A549 (cell line): Measurements from ENCODE around the gene KRTAP5-4. TPM values are rescaled to one million over a fixed set of nuclear protein-coding genes. Genes with fewer than 3 reads are reported as not detected.

Experiments used
- ATAC-seq, 2 experiments: fragments of 200-7000 bp in 1 of 2; fragments of >200 bp in 1 of 2; cut with Nextera tagmentation in 1 of 2; cut with Tn5 transposase in 1 of 2; 3 replicates each; pipeline versions ENCODE4 v1.8.0 to v1.9.1; 2018 to 2020; ENCODE audit warnings: mild to moderate bottlenecking in 1 of 2, moderate library complexity in 1 of 2
- CTCF ChIA-PET: fragments of 300-600 bp; sonication (Branson Sonifier 250); formaldehyde crosslinking; extraction: SDS; loops from one replicate; lab custom pipeline; 2021; ENCODE audit warnings: antibody characterized with exemption, inconsistent platforms; lab: Yijun Ruan, JAX
- POLR2A ChIA-PET: fragments of 350-600 bp; formaldehyde crosslinking; extraction: SDS; loops from one replicate; lab custom pipeline; 2021; ENCODE audit warnings: antibody characterized with exemption, inconsistent platforms; lab: Yijun Ruan, JAX
- DNase-seq, 2 experiments: peaks; one replicate each; pipeline versions ENCODE4 v3.0.0 to v3.0.0-alpha.2; 2011 to 2016; ENCODE audit warnings: low read depth in 1 of 2, low spot score in 1 of 2
- FAIRE-seq: peaks from 2 replicates; lab custom pipeline; 2011; peaks lifted over from hg19 to GRCh38; lab: Jason Lieb, UNC
- H3K27ac ChIP-seq, 2 experiments: fragments of >200 bp; sonication (Bioruptor Twin); formaldehyde crosslinking; 3 replicates each; pipeline ENCODE4 v1.5.1; 2016 to 2017
- H3K4me1 ChIP-seq: fragments of >200 bp; sonication (Bioruptor Twin); formaldehyde crosslinking; 3 replicates; pipeline ENCODE4 v1.6.1; 2016
- H3K4me2 ChIP-seq: fragments of >200 bp; sonication (Bioruptor Twin); formaldehyde crosslinking; 3 replicates; pipeline ENCODE4 v1.6.1; 2016
- H3K4me3 ChIP-seq: fragments of >200 bp; sonication (Bioruptor Twin); formaldehyde crosslinking; 3 replicates; pipeline ENCODE4 v1.5.1; 2016
- H3K9me3 ChIP-seq: fragments of >200 bp; sonication (Bioruptor Twin); formaldehyde crosslinking; 3 replicates; pipeline ENCODE4 v1.6.1; 2016
- ATOH8 ChIP-seq: fragments of 250-450 bp; sonication (Bioruptor Pico); IDR thresholded peaks from 2 replicates; pipeline ENCODE4 v1.5.0; 2020; ENCODE audit warnings: low read depth, mild to moderate bottlenecking, moderate library complexity
- BHLHE40 ChIP-seq: IDR thresholded peaks from 2 replicates; pipeline ENCODE4 v1.6.1; 2012; ENCODE audit warnings: low read depth, low read length, inconsistent platforms
- CEBPB ChIP-seq, 2 experiments: fragments of >200 bp in 1 of 2; sonication (Bioruptor Twin) in 1 of 2; formaldehyde crosslinking in 1 of 2; IDR thresholded peaks; 2 replicates each; pipeline ENCODE4 v1.6.1; 2012 to 2016
- CHD4 ChIP-seq: fragments of 200-600 bp; sonication (generic); IDR thresholded peaks from 2 replicates; pipeline ENCODE4 v1.6.1; 2016; ENCODE audit warnings: antibody characterized with exemption, mild to moderate bottlenecking, borderline replicate concordance
- ELK1 ChIP-seq: fragments of 150-350 bp; IDR thresholded peaks from 2 replicates; pipeline ENCODE4 v1.6.1; 2014; ENCODE audit warnings: low read depth, mild to moderate bottlenecking, low read length
- FOSB ChIP-seq: fragments of 250-450 bp; sonication (Bioruptor Pico); IDR thresholded peaks from 2 replicates; pipeline ENCODE4 v1.5.0; 2020; ENCODE audit warnings: mild to moderate bottlenecking, moderate library complexity
- HEYL ChIP-seq: fragments of 250-450 bp; sonication (Bioruptor Pico); IDR thresholded peaks from 2 replicates; pipeline ENCODE4 v1.8.0; 2021; ENCODE audit warnings: mild to moderate bottlenecking, moderate library complexity
- HMGXB4 ChIP-seq: fragments of 250-450 bp; sonication (Bioruptor Pico); IDR thresholded peaks from 2 replicates; pipeline ENCODE4 v1.5.0; 2021; ENCODE audit warnings: mild to moderate bottlenecking, moderate library complexity, borderline replicate concordance
- HOXB5 ChIP-seq: fragments of 250-450 bp; sonication (Bioruptor Pico); IDR thresholded peaks from 2 replicates; pipeline ENCODE4 v1.5.0; 2020; ENCODE audit warnings: mild to moderate bottlenecking, moderate library complexity
- JUNB ChIP-seq: fragments of >200 bp; sonication (Bioruptor Twin); formaldehyde crosslinking; IDR thresholded peaks from 2 replicates; pipeline ENCODE4 v1.6.1; 2016
- KDM1A ChIP-seq: fragments of 200-600 bp; sonication (generic); IDR thresholded peaks from 2 replicates; pipeline ENCODE4 v1.6.1; 2016; ENCODE audit warnings: low read depth, mild to moderate bottlenecking
- KDM5A ChIP-seq: fragments of 200-600 bp; sonication (generic); IDR thresholded peaks from 2 replicates; pipeline ENCODE4 v1.6.1; 2016; ENCODE audit warnings: antibody characterized with exemption, mild to moderate bottlenecking
- MAZ ChIP-seq: fragments of 150-350 bp; IDR thresholded peaks from 2 replicates; pipeline ENCODE4 v1.6.1; 2014; ENCODE audit warnings: antibody characterized with exemption, low read depth, low read length, borderline replicate concordance
- NFE2L2 ChIP-seq: fragments of 150-350 bp; conservative IDR thresholded peaks from 2 replicates; pipeline ENCODE4 v1.6.1; 2014; ENCODE audit warnings: low read length
- PBX3 ChIP-seq: IDR thresholded peaks from 2 replicates; pipeline ENCODE4 v1.6.1; 2012
- POLR2A ChIP-seq: IDR thresholded peaks from 2 replicates; pipeline ENCODE4 v1.6.1; 2012; ENCODE audit warnings: mild to moderate bottlenecking, low read length
- POLR2AphosphoS2 ChIP-seq: conservative IDR thresholded peaks from 2 replicates; pipeline ENCODE4 v1.6.1; 2012; ENCODE audit warnings: low read length, improper control_type of control experiment, inconsistent platforms
- RCOR1 ChIP-seq: fragments of 150-350 bp; IDR thresholded peaks from 2 replicates; pipeline ENCODE4 v1.6.1; 2014; ENCODE audit warnings: antibody characterized with exemption, low read length, low read depth
- REST ChIP-seq: fragments of 200-600 bp; sonication (generic); IDR thresholded peaks from 2 replicates; pipeline ENCODE4 v1.6.1; 2016; ENCODE audit warnings: antibody characterized with exemption, mild to moderate bottlenecking, moderate library complexity
- RNF2 ChIP-seq: fragments of 200-600 bp; sonication (generic); IDR thresholded peaks from 2 replicates; pipeline ENCODE4 v1.6.1; 2016; ENCODE audit warnings: low read depth, mild to moderate bottlenecking, antibody characterized with exemption, moderate library complexity, borderline replicate concordance
- SMC3 ChIP-seq: fragments of >200 bp; sonication (Bioruptor Twin); formaldehyde crosslinking; IDR thresholded peaks from 3 replicates; pipeline ENCODE4 v1.6.1; 2018; ENCODE audit warnings: inconsistent platforms
- TFCP2L1 ChIP-seq: fragments of 250-450 bp; sonication (Bioruptor Pico); IDR thresholded peaks from 2 replicates; pipeline ENCODE4 v1.5.0; 2021; ENCODE audit warnings: mild to moderate bottlenecking
- TP53 ChIP-seq: fragments of 250-450 bp; sonication (Bioruptor Pico); IDR thresholded peaks from 2 replicates; pipeline ENCODE4 v1.5.0; 2021; ENCODE audit warnings: mild to moderate bottlenecking, moderate library complexity
- ZFP36 ChIP-seq: fragments of 450-650 bp; IDR thresholded peaks from 2 replicates; pipeline ENCODE4 v1.6.1; 2014; ENCODE audit warnings: borderline replicate concordance; ENCODE audit not compliant: partially characterized antibody
- ZSCAN20 ChIP-seq: fragments of 250-450 bp; sonication (Bioruptor Pico); IDR thresholded peaks from 2 replicates; pipeline ENCODE4 v1.8.0; 2022; ENCODE audit warnings: mild to moderate bottlenecking, moderate library complexity
- WGBS: methylation state at CpG from one replicate; pipeline ENCODE4 v1.1.6; 2017; ENCODE audit errors: missing lambda C conversion rate; 5-methylcytosine and 5-hydroxymethylcytosine counted together
- polyA plus RNA-seq, 4 experiments: library from polyadenylated mRNA; depleted of rRNA in 3 of 4; stranded (reverse); fragments of >200 nt; fragmentation: RNase III in 1 of 4; extraction: RNeasy Plus Mini Kit Qiagen cat#74134 plus additional on column Dnase treatment in 1 of 4; gene quantifications; 2 replicates in 3 of 4; 3 replicates in 1 of 4; pipeline ENCODE4 v1.2.3, GENCODE V29; 2011 to 2017

The KRTAP5-4 gene
- polyA plus RNA-seq, 2 of the 4 experiments (the other 2 are of a cell fraction): not detected

GRCh38 chr11:1643146-1643690 lies 21.3 kb upstream of the KRTAP5-4 start:
- TF ChIP-seq RNF2: no peak
- no peak for TF ChIP-seq TP53 (CRISPR knock-in tag)
- TF ChIP-seq FOSB (CRISPR knock-in tag): no peak
- TF ChIP-seq HOXB5: no peak
- no peak for TF ChIP-seq HMGXB4
- TF ChIP-seq POLR2AphosphoS2: no peak
- no peak for TF ChIP-seq ZFP36
- no peak for TF ChIP-seq SMC3
- TF ChIP-seq BHLHE40: no peak
- TF ChIP-seq NFE2L2: no peak
- no peak for TF ChIP-seq ATOH8 (CRISPR knock-in tag)
- no peak for TF ChIP-seq TFCP2L1 (CRISPR knock-in tag)
- TF ChIP-seq CEBPB (IDR thresholded peaks at IDR 0.05): no peak
- TF ChIP-seq PBX3: no peak
- TF ChIP-seq KDM1A: no peak
- TF ChIP-seq ELK1: no peak
- no peak for TF ChIP-seq HEYL
- TF ChIP-seq, all 56 proteins: peak for 0
- no peaks in the 10 kb centered on the region for H3K4me1 ChIP-seq
- ChIA-PET POLR2A (interaction anchor here (0.6 kb wide), 1 partner anchor 1350 kb away, joined by 13 read pairs; no protein-coding TSS in a partner anchor), CTCF (interaction anchor here (1.1 to 3.4 kb wide), 7 partner anchors 10 to 513 kb away, joined by 4 to 18 read pairs (median 6); no protein-coding TSS in a partner anchor)
- ATAC-seq (no peak), FAIRE-seq (no peak), DNase-seq (no peak)
- H3K4me2 ChIP-seq: no peak overlapping the region
- no peak overlapping the region for H3K4me3 ChIP-seq
- 73% methylated on average over 14 of the region's 20 CpGs for WGBS
- H3K9me3 ChIP-seq: no peaks in the 10 kb centered on the region
- H3K27ac ChIP-seq: no peak overlapping the region

- 31% methylated on average over 13 of the region's 29 CpGs for WGBS
- Histone ChIP-seq H3K4me1 (no peaks in the 10 kb centered on the region), H3K27ac (no peak overlapping the region), H3K4me2 (no peak overlapping the region), H3K4me3 (no peak overlapping the region), H3K9me3 (no peaks in the 10 kb centered on the region)
- FAIRE-seq (no peak), DNase-seq (no peak), ATAC-seq (no peak)
- ChIA-PET POLR2A (interaction anchor here (0.6 kb wide), 1 partner anchor 1351 kb away, joined by 13 read pairs; no protein-coding TSS in a partner anchor), CTCF (interaction anchor here (1.1 to 6.3 kb wide), 9 partner anchors 8 to 514 kb away, joined by 3 to 54 read pairs (median 6); partner anchors contain the start of genes KRTAP5-5 and SYT8)
- TF ChIP-seq KDM5A (no peak), CHD4 (no peak), RCOR1 (no peak), POLR2A (no peak), ZSCAN20 (CRISPR knock-in tag) (no peak), MAZ (no peak), REST (no peak), TFCP2L1 (CRISPR knock-in tag) (no peak), ATOH8 (CRISPR knock-in tag) (no peak), TP53 (CRISPR knock-in tag) (no peak), JUNB (no peak)
Observed at GRCh38 chr11:1642288-1643145, 20.6 kb upstream of the KRTAP5-4 start.
